OCI-LY1 (cell line): ENCODE data around the gene HCFC1.
A peak's percentile ranks its signal among the peaks of the same experiment; 100 is the strongest.

Experiments
- H2AFZ ChIP-seq: fragments of 200-600 bp; sonication (generic), shearing (Covaris generic); 2 replicates; pipeline ENCODE4 v1.6.0; 2014; ENCODE audit warnings: antibody characterized with exemption, mild to moderate bottlenecking, low read length
- H3F3A ChIP-seq: fragments of 200-600 bp; sonication (generic), shearing (Covaris generic); 2 replicates; pipeline ENCODE4 v1.6.0; 2014; ENCODE audit warnings: mild to moderate bottlenecking, antibody characterized with exemption, low read length, moderate library complexity; ENCODE audit not compliant: insufficient read depth
- H3K27ac ChIP-seq: fragments of 200-600 bp; sonication (generic); 2 replicates; pipeline ENCODE4 v1.5.1; 2014; ENCODE audit warnings: low read length, mixed run types, mild to moderate bottlenecking, low read depth; ENCODE audit not compliant: poor library complexity, severe bottlenecking
- H3K27me3 ChIP-seq: fragments of 200-600 bp; sonication (generic); 2 replicates; pipeline ENCODE4 v1.6.0; 2014; ENCODE audit warnings: antibody characterized with exemption, mild to moderate bottlenecking, low read length, moderate library complexity; ENCODE audit not compliant: insufficient read depth
- H3K36me3 ChIP-seq: fragments of 200-600 bp; sonication (generic); 2 replicates; pipeline ENCODE4 v1.6.1; 2014; ENCODE audit warnings: mild to moderate bottlenecking, antibody characterized with exemption, low read length, moderate library complexity, mixed read lengths; ENCODE audit not compliant: insufficient read depth
- H3K4me1 ChIP-seq: fragments of 200-600 bp; sonication (generic); 2 replicates; pipeline ENCODE4 v1.5.1; 2014; ENCODE audit warnings: mild to moderate bottlenecking, low read length, moderate library complexity; ENCODE audit not compliant: insufficient read depth, severe bottlenecking
- H3K4me2 ChIP-seq: fragments of 200-600 bp; sonication (generic), shearing (Covaris generic); 2 replicates; pipeline ENCODE4 v1.6.1; 2014; ENCODE audit warnings: low read length
- H3K4me3 ChIP-seq: fragments of 200-600 bp; sonication (generic); 2 replicates; pipeline ENCODE4 v1.5.1; 2014; ENCODE audit warnings: low read length, low read depth, mild to moderate bottlenecking, mixed read lengths; ENCODE audit not compliant: poor library complexity, severe bottlenecking
- H3K79me2 ChIP-seq: fragments of 200-600 bp; shearing (Covaris generic); 2 replicates; pipeline ENCODE4 v1.6.1; 2016; ENCODE audit warnings: mixed run types, low read length, mixed read lengths; ENCODE audit not compliant: insufficient read depth
- H3K9ac ChIP-seq: fragments of 200-600 bp; sonication (generic), shearing (Covaris generic); 2 replicates; pipeline ENCODE4 v1.6.1; 2014; ENCODE audit warnings: mild to moderate bottlenecking, low read length, mixed read lengths
- H3K9me2 ChIP-seq: fragments of 200-600 bp; sonication (generic), shearing (Covaris generic); 2 replicates; pipeline ENCODE4 v1.6.1; 2014; ENCODE audit warnings: low read depth, mild to moderate bottlenecking, low read length, mixed read lengths
- H3K9me3 ChIP-seq: fragments of 200-600 bp; shearing (Covaris generic); 2 replicates; pipeline ENCODE4 v1.6.1; 2014; ENCODE audit warnings: low read length, mixed read lengths
- H4K20me1 ChIP-seq: fragments of 200-600 bp; sonication (generic), shearing (Covaris generic); 2 replicates; pipeline ENCODE4 v1.6.0; 2016; ENCODE audit warnings: mild to moderate bottlenecking, low read length; ENCODE audit not compliant: insufficient read depth
- CTCF ChIP-seq: fragments of 200-600 bp; sonication (generic), shearing (Covaris generic); IDR thresholded peaks from 2 replicates; pipeline ENCODE4 v1.5.1; 2017; ENCODE audit warnings: mild to moderate bottlenecking, antibody characterized with exemption, low read length, moderate library complexity, mixed read lengths
- EZH2 ChIP-seq: fragments of 200-600 bp; sonication (generic), shearing (Covaris generic); IDR thresholded peaks from 2 replicates; pipeline ENCODE4 v1.8.0; 2017; ENCODE audit warnings: borderline replicate concordance, mixed run types, mild to moderate bottlenecking, antibody characterized with exemption, low read length, moderate library complexity, mixed read lengths

The HCFC1 gene

DNA sequence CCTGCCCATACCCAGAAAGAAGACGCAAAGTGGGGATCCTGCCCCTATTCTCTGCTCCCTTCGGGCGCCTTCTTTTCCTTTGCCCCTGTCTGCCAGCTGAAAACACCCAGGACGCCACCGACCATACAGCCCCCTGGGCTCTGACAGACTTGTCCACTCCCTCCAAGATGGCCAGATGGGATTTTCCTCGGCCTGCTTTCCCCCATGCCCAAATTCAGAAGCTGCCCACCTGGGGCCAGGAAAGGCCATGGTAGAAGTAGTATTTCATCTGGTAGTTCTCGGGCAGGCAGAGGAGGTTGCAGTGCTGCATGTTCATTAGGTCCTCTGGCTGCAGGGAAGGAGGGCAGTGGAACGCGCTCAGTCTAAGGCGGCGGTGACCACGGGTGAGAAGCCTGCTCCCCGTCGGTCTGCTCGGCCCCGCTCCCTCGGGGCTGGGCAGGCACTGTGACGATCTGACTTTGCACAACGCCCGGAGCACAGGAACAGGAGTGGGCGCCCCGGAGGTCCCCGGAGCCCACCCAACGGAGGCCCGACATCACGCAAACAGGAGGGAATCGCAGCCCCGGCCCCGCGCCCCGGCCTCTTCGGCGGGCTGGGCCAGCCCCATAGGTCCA, 37.4 kb downstream of the HCFC1 start:
- no peaks in the 10 kb centered on the region for H3K79me2 ChIP-seq
- H3K4me3 ChIP-seq = peak overlapping the region; percentile 83
- peak overlapping the region; percentile 70 for H3K4me2 ChIP-seq
- H3K9ac ChIP-seq = peak overlapping the region; percentile 84
- H3K27ac ChIP-seq = peak overlapping the region; percentile 13
- H4K20me1 ChIP-seq = no peaks in the 10 kb centered on the region
- H2AFZ ChIP-seq = no peak overlapping the region
- H3K36me3 ChIP-seq = peaks cover 24% of the 10 kb centered on the region; the same call in 1 of the 2 replicates
- H3K4me1 ChIP-seq = peaks cover 15% of the 10 kb centered on the region
- H3K27me3 ChIP-seq = no peaks in the 10 kb centered on the region
- TF ChIP-seq CTCF = no peak
- no peak for TF ChIP-seq EZH2
- H3F3A ChIP-seq = no peaks in the 10 kb centered on the region
- H3K9me2 ChIP-seq = no peaks in the 10 kb centered on the region
- H3K9me3 ChIP-seq = no peaks in the 10 kb centered on the region

DNA sequence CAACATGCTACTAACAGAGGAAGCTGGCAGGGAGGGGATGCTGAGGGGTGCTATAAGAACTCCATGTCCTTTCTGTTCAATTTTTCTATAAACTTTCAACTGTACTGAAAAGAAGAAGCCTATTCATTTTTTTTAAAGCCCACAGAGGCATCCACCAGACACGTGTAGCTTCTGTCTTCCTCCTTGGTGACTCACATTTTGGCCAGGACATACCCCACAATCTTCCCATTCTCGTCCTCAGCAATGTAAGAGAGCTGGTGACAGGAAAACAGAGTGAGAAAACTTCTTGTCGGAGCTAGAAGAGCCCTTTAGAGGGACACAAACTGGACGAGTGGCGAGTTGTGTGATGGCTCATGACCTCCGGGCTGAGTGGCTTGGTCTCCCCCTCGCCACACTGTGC, 37.9 kb downstream of the HCFC1 start:
- Histone ChIP-seq H3K27ac (peak overlapping the region; percentile 13), H3K79me2 (no peaks in the 10 kb centered on the region), H3K9me2 (no peaks in the 10 kb centered on the region), H3K36me3 (peaks cover 27% of the 10 kb centered on the region; the same call in 1 of the 2 replicates), H3K4me3 (peak overlapping the region; percentile 83), H3K9ac (peak overlapping the region; percentile 84), H3K27me3 (no peaks in the 10 kb centered on the region), H4K20me1 (no peaks in the 10 kb centered on the region), H3K9me3 (no peaks in the 10 kb centered on the region), H3K4me1 (peaks cover 20% of the 10 kb centered on the region), H2AFZ (no peak overlapping the region), H3K4me2 (peak overlapping the region; percentile 70), H3F3A (no peaks in the 10 kb centered on the region)
- TF ChIP-seq EZH2 (no peak), CTCF (no peak)

DNA sequence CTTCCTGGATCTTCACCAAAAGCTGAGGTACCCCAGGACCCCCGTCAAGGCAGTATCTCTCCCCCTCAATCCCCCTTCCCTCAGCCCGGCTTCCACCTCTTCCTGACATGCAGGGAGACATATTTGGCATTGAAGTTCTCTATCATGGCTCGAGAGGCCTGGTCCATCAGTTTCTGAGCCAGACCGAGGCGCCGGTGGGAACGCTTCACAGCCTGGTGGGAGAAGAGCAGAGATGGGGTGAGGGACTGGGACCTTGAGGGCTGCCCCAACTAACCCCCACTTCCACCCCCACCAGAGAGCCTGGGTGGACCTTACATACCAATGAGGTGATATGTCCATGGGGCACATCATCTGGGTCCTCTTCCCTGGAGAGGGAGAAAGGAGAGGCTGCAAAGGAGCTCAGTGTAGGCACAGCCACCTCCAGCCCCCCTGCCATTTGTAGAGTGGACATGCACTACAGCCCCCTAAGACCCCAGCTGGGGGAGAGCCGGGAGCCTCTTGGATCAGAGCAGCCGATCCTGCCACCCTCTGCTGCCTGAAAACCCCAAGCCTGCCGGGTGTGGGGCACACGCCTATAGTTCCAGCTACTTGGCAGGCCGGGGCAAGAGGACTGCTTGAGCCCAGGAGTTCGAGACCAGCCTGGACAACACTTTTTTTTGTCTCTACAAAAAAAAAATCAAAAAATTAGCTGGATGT, 39.2 kb downstream of the HCFC1 start:
- Histone ChIP-seq H3K9ac (no peak overlapping the region), H3K9me2 (no peaks in the 10 kb centered on the region), H3K27ac (no peak overlapping the region), H3K36me3 (peaks cover 27% of the 10 kb centered on the region; the same call in 1 of the 2 replicates), H2AFZ (no peak overlapping the region), H3F3A (no peaks in the 10 kb centered on the region), H3K27me3 (no peaks in the 10 kb centered on the region), H3K4me1 (peaks cover 24% of the 10 kb centered on the region), H3K4me3 (no peak overlapping the region), H3K4me2 (no peak overlapping the region), H3K9me3 (no peaks in the 10 kb centered on the region), H3K79me2 (no peaks in the 10 kb centered on the region), H4K20me1 (no peaks in the 10 kb centered on the region)
- TF ChIP-seq EZH2 = no peak
- no peak for TF ChIP-seq CTCF
